Stimulated activated CD4-positive, alpha-beta T cell treated with anti-CD3 and anti-CD28 coated beads, Interleukin-2, amount 100 ng/mL, for 4 hours (primary cell): ENCODE results near the gene GYG2.

Experiments used
- DNase-seq: peaks from one replicate; pipeline ENCODE4 v3.0.0-alpha.2; 2020; ENCODE audit warnings: low read depth

Gene GYG2

GRCh38 chrX:2817036-2817435, 11.7 kb upstream of the GYG2 start:
- DNase-seq = no peak

DNA sequence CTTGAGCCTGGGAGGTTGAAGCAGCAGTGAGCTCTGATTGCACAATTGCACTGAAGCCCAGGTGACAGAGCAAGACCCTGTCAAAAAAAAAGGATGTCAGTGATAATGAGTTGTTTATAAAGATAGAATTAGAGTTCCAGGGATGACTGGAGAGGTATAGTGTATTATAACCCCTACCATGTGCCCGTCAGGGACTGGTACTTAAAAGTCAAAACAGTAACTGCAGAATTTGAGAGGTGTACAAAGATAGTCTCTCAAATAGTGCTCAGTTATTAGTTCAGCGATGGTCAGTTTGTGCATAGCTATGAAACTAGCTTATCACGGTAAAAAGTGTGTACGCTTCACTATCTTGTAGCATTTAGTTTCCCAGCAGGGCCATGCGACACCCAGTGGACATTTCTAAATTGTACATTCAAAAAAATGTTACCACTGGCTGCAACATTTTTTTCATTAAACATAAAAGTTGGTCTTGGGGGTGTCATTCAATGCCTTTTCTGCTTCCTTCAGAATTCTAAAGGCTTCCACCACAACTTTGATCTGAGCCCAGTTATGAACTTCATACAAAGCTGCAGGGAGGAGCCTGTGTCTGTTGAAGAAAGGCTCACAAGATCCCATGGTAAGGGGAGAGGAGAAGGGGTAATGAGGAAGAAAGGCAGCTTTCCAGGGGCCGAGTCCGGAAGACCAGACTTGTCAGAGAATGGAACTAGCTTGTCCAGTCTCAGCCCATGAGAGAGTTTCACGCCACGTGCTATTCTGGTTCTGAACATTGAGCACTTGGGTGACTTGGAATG, 9.2 kb upstream of the GYG2 start:
- no peak for DNase-seq

DNA sequence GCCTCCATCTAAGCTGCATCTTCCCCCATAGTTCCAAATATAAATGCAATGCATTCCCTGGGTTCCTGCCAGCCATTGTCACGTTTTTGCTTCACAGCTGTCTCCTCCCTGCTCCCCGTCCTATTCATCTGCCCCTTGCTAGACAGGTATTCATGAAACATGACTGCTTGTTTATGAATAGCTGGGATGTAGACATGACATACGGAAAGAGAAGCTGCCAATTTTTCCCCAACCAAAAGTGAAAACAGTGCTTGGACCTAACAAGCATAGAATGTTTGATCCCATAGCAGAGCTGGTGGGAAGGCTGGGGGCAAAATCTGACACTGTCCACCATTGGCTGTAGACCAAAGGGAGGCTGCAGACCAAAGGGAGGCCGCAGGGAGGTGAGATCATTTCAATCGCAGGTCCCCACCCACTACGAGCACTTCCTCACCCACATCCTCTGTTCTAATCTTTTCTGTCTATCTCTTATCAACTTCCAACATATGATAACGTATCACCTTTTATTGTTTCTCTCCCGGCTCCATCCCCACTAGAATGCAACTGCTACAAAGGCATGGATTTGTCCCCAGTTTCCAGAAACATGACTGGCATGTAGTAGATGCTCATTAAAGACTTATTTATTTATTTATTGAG, 8.5 kb upstream of the GYG2 start:
- DNase-seq = no peak

GRCh38 chrX:2823795-2824386, 4.8 kb upstream of the GYG2 start:
- no peak for DNase-seq

DNA sequence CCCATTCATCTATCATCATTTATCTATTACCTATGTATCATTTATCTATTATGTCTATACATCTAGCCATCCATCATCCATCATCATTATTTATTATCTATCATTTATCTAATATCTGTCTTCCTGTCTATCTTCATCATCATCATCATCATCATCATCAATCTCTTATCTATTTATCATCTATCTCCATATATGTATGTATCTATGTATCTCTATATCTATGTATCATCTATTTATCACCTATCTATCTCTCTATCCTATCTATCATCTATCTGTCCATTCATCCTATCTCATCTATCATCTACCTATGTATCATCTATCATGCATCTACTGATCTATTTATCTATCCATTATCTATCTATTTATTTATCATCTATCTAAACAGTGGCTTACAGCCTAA, 3.8 kb upstream of the GYG2 start:
- DNase-seq = no peak

GRCh38 chrX:2828959-2829411, 255 bp downstream of the GYG2 start:
- DNase-seq = no peak

DNA sequence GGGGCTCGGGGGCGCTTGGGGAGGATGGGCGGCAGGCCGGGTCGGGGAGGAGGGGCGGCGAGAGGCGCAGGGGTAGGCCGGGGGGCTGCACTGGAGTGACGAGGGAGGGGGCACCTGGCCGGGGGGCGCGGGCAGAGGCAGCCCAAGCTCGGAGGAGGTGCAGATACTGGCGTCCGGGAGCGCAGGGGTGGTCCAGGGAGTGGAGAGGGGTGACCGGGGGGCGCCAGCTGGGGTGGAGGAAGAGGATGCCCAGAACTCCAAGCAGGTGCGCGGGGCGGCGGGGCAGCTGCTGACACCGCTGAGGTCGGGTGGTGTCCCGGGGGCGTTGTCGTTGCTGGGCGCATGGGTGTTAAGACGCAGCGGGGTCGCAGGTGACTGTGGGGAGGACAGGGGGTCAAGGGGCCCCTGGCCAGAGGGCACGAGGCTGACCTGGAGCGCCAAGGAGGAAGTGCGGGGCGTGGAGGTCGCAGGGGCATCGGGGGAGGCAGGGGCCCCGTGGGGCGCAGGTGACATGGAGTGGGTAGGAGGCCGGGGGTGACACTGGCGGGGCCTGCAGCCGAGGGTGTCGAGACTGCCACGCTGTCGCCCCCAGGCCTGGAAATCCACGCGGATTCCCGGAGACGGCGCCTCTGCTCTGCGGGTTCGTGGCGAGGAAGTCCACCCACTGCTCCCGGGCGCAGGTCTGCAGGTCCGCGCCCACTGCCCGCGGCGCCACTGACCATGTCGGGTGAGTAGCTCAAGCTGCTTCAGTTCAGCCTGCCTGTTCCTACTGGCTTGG, 928 bp downstream of the GYG2 start:
- no peak for DNase-seq

DNA sequence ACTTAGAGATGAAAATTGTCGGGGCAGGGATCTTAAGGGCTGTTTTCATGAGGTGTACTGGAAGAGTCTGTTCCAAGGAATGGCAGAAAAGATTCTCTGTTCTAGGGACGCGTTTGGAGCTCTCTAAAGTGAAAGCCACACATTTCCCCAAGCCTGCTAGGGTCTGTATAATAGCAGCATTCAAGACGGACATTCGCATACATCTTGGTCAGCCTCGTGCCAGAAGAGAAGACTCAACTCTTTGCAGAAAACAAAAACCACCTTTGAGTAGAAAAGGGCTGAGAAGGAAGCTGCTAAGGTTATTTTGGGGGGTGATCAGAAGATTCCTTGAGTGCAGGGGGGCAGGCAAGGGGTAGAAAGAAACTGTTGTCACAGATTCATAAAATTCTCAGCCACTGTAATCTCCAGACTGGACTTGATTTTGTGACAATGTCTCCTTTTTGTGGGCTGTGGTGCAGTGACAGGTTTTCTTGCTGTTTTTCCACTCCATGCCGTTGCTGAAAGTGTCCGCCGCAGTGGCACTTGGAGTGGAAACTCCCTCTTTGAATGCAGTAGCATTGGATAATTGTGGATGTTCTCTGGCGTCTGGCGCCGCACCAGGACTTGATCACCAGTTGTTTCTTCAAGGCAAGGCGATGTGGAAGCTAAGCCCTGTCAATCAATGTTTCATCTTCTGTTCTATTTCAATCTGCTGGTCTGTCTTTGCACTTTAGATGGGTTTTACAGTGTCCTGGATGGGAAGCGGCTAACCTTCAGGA, 2.9 kb downstream of the GYG2 start:
- no peak for DNase-seq

DNA sequence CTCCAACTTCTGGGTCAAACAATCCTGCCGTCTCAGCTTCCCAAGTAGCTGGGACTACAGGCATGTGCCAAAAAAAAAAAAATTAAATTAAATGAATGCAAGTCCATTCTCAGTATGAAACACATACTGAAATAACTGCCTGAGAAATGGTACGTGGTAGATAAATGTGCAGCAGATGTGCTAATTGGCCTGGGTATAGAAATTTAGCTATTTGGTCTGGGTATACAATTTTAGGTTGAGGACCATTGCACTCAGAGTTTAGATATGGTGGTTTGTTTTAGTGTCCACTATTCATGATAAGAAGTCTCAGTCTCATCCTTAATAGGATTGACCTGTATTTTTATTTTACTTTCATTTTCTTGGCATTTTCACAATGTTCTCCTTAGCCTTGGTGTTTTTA, 9.2 kb downstream of the GYG2 start:
- no peak for DNase-seq

DNA sequence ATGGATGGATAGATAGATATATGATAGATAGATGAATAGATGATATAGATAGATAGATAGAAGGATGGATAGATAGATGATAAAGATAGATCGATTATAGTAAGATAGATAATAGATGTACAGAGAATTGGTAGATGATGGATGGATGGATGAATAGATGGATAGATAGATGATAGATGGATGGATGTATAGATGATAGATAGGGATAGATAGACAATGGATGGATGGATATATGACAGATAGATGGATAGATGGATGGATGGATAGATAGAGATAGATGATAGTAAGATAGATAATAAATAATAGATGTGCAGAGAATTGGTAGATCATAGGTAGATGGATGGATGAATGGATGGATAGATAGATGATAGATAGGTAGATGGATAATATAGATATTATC, 12.2 kb downstream of the GYG2 start:
- DNase-seq = no peak

GRCh38 chrX:2841537-2841936, 12.8 kb downstream of the GYG2 start:
- no peak for DNase-seq

DNA sequence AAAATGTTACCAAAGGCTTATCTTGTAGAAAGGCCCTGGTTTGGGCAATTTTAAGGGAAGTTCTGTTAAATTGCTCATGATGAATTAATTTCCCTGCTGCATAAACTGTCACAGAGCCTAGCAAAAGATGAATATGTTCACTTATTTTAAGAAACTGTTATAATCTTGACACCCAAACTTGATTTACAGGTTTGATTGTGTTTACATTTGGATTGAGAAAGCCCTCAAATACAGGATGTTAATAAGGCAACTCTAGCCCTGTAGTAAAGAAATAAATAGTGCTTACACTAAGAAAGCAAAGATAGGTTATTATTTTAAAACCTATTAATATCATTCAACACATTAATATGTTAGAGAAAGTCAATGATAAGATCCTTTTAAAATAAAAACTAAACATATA, 18.3 kb downstream of the GYG2 start:
- DNase-seq = no peak

DNA sequence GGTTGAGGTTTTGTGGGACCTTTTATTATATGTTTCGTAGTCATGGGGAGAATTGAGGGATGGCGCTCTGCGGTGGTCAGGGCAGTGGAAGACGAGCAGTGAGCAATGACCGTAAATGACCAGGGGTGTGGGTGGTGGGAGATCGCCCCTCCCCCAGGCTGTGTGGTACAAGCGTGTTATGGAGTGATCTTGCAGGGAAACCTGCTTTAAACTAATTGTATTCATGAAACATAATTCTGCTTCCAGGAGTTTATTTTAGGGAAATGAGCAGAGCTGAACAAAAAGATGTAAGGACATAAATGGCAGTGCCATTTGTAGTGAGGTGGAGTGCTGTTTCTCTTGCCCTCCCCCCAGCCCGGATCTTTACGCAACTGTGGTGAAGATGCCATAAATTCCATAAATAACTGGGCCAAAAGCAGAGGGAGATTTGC, 20.2 kb downstream of the GYG2 start:
- no peak for DNase-seq

GRCh38 chrX:2854918-2855317, 26.2 kb downstream of the GYG2 start:
- no peak for DNase-seq

GRCh38 chrX:2855761-2856160, 27.0 kb downstream of the GYG2 start:
- DNase-seq = no peak

DNA sequence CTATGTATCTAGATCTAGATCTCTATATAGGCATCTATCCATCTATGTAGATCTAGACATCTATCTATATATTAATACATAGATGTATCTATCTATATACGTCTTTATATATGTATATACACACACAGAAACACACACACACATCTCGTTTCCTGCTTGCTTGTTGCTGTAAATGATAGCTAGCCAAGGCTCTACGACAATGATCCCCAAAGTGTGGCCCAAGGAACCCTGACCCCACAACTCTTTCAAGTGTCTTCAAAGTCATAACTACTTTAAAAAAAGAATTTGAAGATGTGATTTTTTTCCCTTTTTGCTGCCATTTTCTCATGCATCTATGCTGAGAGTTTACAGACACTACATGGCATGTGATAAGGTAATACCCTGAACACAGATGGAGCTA, 28.8 kb downstream of the GYG2 start:
- no peak for DNase-seq

- DNase-seq = no peak
Measured at GRCh38 chrX:2859197-2859797, 30.6 kb downstream of the GYG2 start.

DNA sequence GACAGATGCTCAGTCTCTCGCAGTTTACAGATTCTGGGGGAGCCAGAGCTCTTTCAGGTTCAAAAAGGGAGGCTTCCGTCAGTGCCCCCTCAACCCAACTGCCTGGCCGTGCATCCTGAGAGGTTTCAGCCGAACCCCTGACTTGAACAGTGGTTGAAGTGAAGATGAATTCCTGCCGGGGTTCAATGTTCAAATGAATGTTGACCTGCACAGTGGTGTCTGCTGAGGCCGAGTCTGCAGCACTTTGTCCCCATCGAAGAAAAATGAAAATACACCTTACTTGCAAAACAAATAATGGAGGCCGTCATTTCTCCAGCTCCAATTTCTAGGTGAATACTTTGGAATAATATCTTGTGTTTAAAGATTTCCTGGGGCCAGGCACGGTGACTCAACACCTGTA, 33.7 kb downstream of the GYG2 start:
- no peak for DNase-seq

- no peak for DNase-seq
Measured at GRCh38 chrX:2863646-2864045, 34.9 kb downstream of the GYG2 start.

DNA sequence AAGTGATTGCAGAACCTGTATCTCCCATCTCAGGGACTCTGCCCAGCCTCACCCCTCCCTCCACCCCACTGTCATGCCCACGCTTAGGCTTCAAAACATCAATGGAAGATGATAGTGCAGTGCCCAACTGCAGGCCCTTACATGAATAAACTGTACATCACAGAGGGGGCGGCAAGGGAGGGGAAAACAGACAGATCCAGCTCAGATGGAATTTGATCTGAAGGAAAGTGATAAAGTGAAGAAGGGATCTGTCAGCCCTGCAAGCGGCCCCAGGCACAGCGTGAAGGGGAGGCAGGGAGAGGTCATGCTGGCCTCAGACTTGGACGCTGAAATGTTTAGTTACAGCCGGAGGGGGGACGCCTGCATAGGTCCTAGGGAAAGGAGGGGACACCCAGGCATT, 38.5 kb downstream of the GYG2 start:
- no peak for DNase-seq

DNA sequence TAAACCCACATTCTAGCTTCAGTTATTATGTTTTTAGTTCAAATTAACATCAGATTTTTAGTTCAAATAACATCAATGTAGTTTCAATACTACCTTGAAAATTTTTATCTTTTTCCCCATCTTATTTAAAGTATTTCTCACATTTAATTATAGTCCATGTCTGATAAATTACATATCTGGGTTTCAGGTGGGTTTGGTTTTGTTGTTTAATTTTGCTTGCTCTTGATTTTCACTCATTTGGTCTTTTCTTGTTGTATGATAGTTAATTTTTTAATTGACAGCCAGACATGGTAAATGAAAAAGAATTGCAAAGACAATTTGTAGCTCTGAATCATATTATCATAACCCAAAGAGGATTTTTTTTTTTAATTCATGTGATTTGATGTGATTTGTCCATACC, 41.9 kb downstream of the GYG2 start:
- DNase-seq = no peak
